Panc1 (cell line): ENCODE data around the gene METTL2B. TPM values are rescaled to one million over a fixed set of nuclear protein-coding genes. Genes with fewer than 3 reads are reported as not detected.

Experiments
- ATAC-seq: fragments of 200-7000 bp; cut with Tn5 transposase; 2 replicates; pipeline ENCODE4 v1.9.1; 2020; ENCODE audit warnings: mild to moderate bottlenecking, moderate library complexity
- BruUV-seq: library from RNA; stranded (reverse); fragments of 400-500 nt; replicated peaks from 2 replicates; lab custom pipeline; 2021; lab: Mats Ljungman, UMichigan
- CTCF ChIA-PET: fragments of 300-600 bp; sonication (Branson Sonifier 250); formaldehyde crosslinking; loops from one replicate; lab custom pipeline; 2022; ENCODE audit warnings: antibody characterized with exemption; lab: Charles Lee
- POLR2A ChIA-PET: fragments of 300-600 bp; sonication (Branson Sonifier 250); formaldehyde crosslinking; loops from one replicate; lab custom pipeline; 2022; ENCODE audit warnings: antibody characterized with exemption; lab: Charles Lee
- DNase-seq: peaks from one replicate; pipeline ENCODE4 v3.0.0-alpha.2; 2010; ENCODE audit warnings: low read depth, low spot score
- H3K27ac ChIP-seq: 2 replicates; pipeline ENCODE4 v1.5.1; 2011; ENCODE audit warnings: mild to moderate bottlenecking, low read length, inconsistent platforms
- H3K27me3 ChIP-seq: fragments of 200-500 bp; sonication (Bioruptor generic); 2 replicates; pipeline ENCODE4 v1.6.0; 2014; ENCODE audit warnings: low read length, inconsistent platforms; ENCODE audit not compliant: control insufficient read depth, insufficient read depth
- H3K36me3 ChIP-seq: fragments of 200-500 bp; sonication (Bioruptor generic); 2 replicates; pipeline ENCODE4 v1.5.1; 2014; ENCODE audit warnings: inconsistent platforms, mild to moderate bottlenecking, low read length, moderate library complexity; ENCODE audit not compliant: control insufficient read depth, insufficient read depth
- H3K4me1 ChIP-seq: 2 replicates; pipeline ENCODE4 v1.5.1; 2011; ENCODE audit warnings: inconsistent platforms, mild to moderate bottlenecking, low read length, moderate library complexity; ENCODE audit not compliant: control insufficient read depth, insufficient read depth
- H3K4me3 ChIP-seq, 2 experiments: 2 replicates each; pipeline ENCODE4 v1.5.1; 2011 to 2012; ENCODE audit warnings: low read depth in 2 of 2, low read length in 2 of 2, mild to moderate bottlenecking in 2 of 2, inconsistent platforms in 1 of 2, moderate library complexity in 1 of 2
- H3K9me3 ChIP-seq: fragments of 200-500 bp; sonication (Bioruptor generic); 2 replicates; pipeline ENCODE4 v1.5.1; 2014; ENCODE audit warnings: low read depth, mild to moderate bottlenecking, inconsistent platforms, low read length, moderate library complexity; ENCODE audit not compliant: control insufficient read depth, insufficient read depth
- CTCF ChIP-seq: fragments of 450-650 bp; IDR thresholded peaks from 2 replicates; pipeline ENCODE4 v1.5.1; 2017; ENCODE audit warnings: mild to moderate bottlenecking
- POLR2AphosphoS5 ChIP-seq: IDR thresholded peaks from 2 replicates; pipeline ENCODE4 v1.6.1; 2012; ENCODE audit warnings: mild to moderate bottlenecking, low read depth, low read length, moderate library complexity
- REST ChIP-seq, 2 experiments: IDR thresholded peaks; 2 replicates each; pipeline ENCODE4 v1.6.1; 2011 to 2012; ENCODE audit warnings: low read depth in 2 of 2, control low read depth in 1 of 2, low read length in 1 of 2, mild to moderate bottlenecking in 1 of 2, moderate library complexity in 1 of 2; ENCODE audit not compliant: insufficient read depth in 1 of 2
- SIN3A ChIP-seq: IDR thresholded peaks from 2 replicates; pipeline ENCODE4 v1.6.1; 2012; ENCODE audit warnings: low read depth, mild to moderate bottlenecking, low read length, moderate library complexity, borderline replicate concordance; ENCODE audit not compliant: insufficient read depth
- TCF7L2 ChIP-seq: IDR thresholded peaks from 2 replicates; pipeline ENCODE4 v1.6.1; 2011; ENCODE audit warnings: mild to moderate bottlenecking, low read depth, low read length, inconsistent platforms
- in situ Hi-C: cut with HindIII; loops from 2 replicates; pipeline ENCODE4 v1.10.0; 2016; ENCODE audit warnings: low sequenced_read_pairs, low pct_unique_long_range_greater_than_20kb
- intact Hi-C: fragments of 100-400 bp; cut with micrococcal nuclease; formaldehyde crosslinking; loops from one replicate; pipeline ENCODE4 v1.10.0; 2022; ENCODE audit not compliant: unreplicated experiment
- total RNA-seq: library from RNA; stranded (reverse); gene quantifications from one replicate; pipeline ENCODE4 v1.2.1, GENCODE V29; 2021; ENCODE audit not compliant: unreplicated experiment

Gene METTL2B
- total RNA-seq, 1 experiment from 2014 or later, result 43.6 TPM

- peaks cover 30% of the 10 kb centered on the region for H3K4me1 ChIP-seq
- no peak overlapping the region for H3K4me3 ChIP-seq
- ChIA-PET POLR2A (interaction anchor here (0.6 kb wide), 1 partner anchor 14 kb away, joined by 3 read pairs; no protein-coding TSS in a partner anchor), CTCF (interaction anchor here (0.9 kb wide), 1 partner anchor 13 kb away, joined by 3 read pairs; no protein-coding TSS in a partner anchor)
- no peaks in the 10 kb centered on the region for H3K36me3 ChIP-seq
- no peaks in the 10 kb centered on the region for H3K9me3 ChIP-seq
- intact Hi-C loops, result no loop called here
- no peaks in the 10 kb centered on the region for H3K27me3 ChIP-seq
- DNase-seq (no peak), ATAC-seq (no peak)
- in situ Hi-C loops, result no loop called here
- BruUV-seq, result no TSS peak
- peak overlapping the region; percentile 76; the same call in 1 of the 2 replicates for H3K27ac ChIP-seq
- TF ChIP-seq SIN3A (no peak), REST (IDR thresholded peaks at IDR 0.05; ENCODE audit: insufficient read depth in 1 of 2, low read depth in 2 of 2, low read length in 1 of 2) (no peak), CTCF (no peak), POLR2AphosphoS5 (no peak), TCF7L2 (no peak)
Measured at GRCh38 chr7:128448751-128449302, 27.7 kb upstream of the METTL2B start.

GRCh38 chr7:128450409-128450808 is 26.1 kb upstream of the METTL2B start:
- intact Hi-C loops, result no loop called here
- ChIA-PET POLR2A (no interaction called here), CTCF (no interaction called here)
- Histone ChIP-seq H3K9me3 (no peaks in the 10 kb centered on the region), H3K36me3 (no peaks in the 10 kb centered on the region), H3K27ac (peak overlapping the region; percentile 52; the same call in 1 of the 2 replicates), H3K4me1 (peaks cover 36% of the 10 kb centered on the region), H3K4me3 (no peak overlapping the region), H3K27me3 (no peaks in the 10 kb centered on the region)
- no peak for DNase-seq
- TF ChIP-seq POLR2AphosphoS5 (no peak), TCF7L2 (no peak), CTCF (no peak), REST (IDR thresholded peaks at IDR 0.05; ENCODE audit: insufficient read depth in 1 of 2, low read depth in 2 of 2, low read length in 1 of 2) (no peak), SIN3A (no peak)
- in situ Hi-C loops, result no loop called here
- no TSS peak for BruUV-seq
- no peak for ATAC-seq
